Cardiac fibroblast (primary cell): Measurements from ENCODE around the gene CCDC134.
"Not testable (repeated sequence)": the region's sequence is repeated elsewhere in the genome, so short reads cannot be mapped to it uniquely, and the experiment has no call there.

ENCODE experiments used
- DNase-seq, 2 donors: peaks; one replicate each; pipeline versions ENCODE4 v3.0.0 to v3.0.0-alpha.2; 2010; ENCODE audit warnings: low read depth in 2 of 2
- H3K4me3 ChIP-seq, 2 donors: replicated peaks in 1 of 2; 1 replicate in 1 of 2; 2 replicates in 1 of 2; pipeline ENCODE4 v1.5.1; 2011; ENCODE audit warnings: low read depth in 2 of 2, low read length in 2 of 2, mild to moderate bottlenecking in 2 of 2, moderate library complexity in 1 of 2
- CTCF ChIP-seq: IDR thresholded peaks from one replicate; pipeline ENCODE4 v1.5.1; 2011; ENCODE audit warnings: low read depth, mild to moderate bottlenecking, low read length, inconsistent platforms

The CCDC134 gene

GRCh38 chr22:41862530-41863266, 62.2 kb downstream of the CCDC134 start:
- DNase-seq = no peak
- H3K4me3 ChIP-seq = no peak overlapping the region
- TF ChIP-seq CTCF = no peak

GRCh38 chr22:41863472-41863871, 63.0 kb downstream of the CCDC134 start:
- DNase-seq = peak in 1 of 2 donors; percentile 38
- no peak overlapping the region for H3K4me3 ChIP-seq
- no peak for TF ChIP-seq CTCF

DNA sequence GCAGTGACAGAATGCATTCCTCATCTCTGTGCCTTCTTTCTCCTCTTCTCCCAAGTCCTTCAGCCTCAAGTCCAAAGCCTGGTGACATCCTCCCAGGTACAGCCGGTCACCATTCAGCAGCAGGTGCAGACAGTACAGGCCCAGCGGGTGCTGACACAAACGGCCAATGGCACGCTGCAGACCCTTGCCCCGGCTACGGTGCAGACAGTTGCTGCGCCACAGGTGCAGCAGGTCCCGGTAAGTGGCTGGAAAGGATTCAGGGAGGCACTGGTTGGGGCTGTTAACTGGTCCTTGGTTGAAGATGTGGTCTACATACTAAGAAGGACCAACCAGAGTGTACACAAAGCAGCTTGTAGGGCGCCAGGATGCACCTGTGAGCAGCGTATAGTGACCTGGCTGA, 68.1 kb downstream of the CCDC134 start:
- H3K4me3 ChIP-seq = no peak overlapping the region
- DNase-seq = no peak
- no peak for TF ChIP-seq CTCF

GRCh38 chr22:41870081-41870480, 69.6 kb downstream of the CCDC134 start:
- DNase-seq, H3K4me3 ChIP-seq: not testable (repeated sequence)

DNA sequence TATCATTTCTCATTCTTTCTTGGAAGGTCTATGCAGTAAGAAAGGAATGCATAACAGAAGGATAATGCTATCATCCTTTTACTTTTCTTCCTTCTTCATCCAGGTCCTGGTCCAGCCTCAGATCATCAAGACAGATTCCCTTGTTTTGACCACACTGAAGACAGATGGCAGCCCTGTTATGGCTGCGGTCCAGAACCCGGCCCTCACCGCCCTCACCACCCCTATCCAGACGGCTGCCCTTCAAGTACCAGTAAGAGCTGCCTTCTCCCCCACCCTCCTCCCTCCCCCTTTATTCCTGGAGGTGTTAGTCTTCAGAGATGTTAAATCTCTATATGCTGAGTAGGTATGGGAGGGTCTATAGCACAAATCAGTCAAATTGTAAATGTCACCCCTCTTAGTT, 70.3 kb downstream of the CCDC134 start:
- H3K4me3 ChIP-seq = no peak overlapping the region
- no peak for DNase-seq
- no peak for TF ChIP-seq CTCF

GRCh38 chr22:41873391-41873790, 72.9 kb downstream of the CCDC134 start:
- no peak for DNase-seq
- no peak overlapping the region for H3K4me3 ChIP-seq
- TF ChIP-seq CTCF = no peak

- no peak for TF ChIP-seq CTCF
- no peak for DNase-seq
- H3K4me3 ChIP-seq = no peak overlapping the region
These were observed 73.6 kb downstream of the CCDC134 start for GRCh38 chr22:41874090-41874489.
